NT2/D1 (cell line): Measurements from ENCODE around the gene FBXL19.

Source experiments
- SUZ12 ChIP-seq: IDR thresholded peaks from 2 replicates; pipeline ENCODE4 v1.6.1; 2011; ENCODE audit not compliant: insufficient read length, insufficient read depth; ENCODE audit errors: extremely low read depth
- YY1 ChIP-seq: IDR thresholded peaks from 2 replicates; pipeline ENCODE4 v1.6.1; 2011; ENCODE audit not compliant: insufficient read length, insufficient read depth
- ZNF274 ChIP-seq: IDR thresholded peaks from 2 replicates; pipeline ENCODE4 v1.6.1; 2011; ENCODE audit warnings: mild to moderate bottlenecking, low read depth, low read length

GRCh38 chr16:30921748-30922419 lies 1.5 kb upstream of the FBXL19 start:
- TF ChIP-seq YY1 (no peak), SUZ12 (no peak), ZNF274 (no peak)
